Stimulated activated CD4-positive, alpha-beta T cell treated with anti-CD3 and anti-CD28 coated beads, Interleukin-2, amount 100 ng/mL, for 48 hours (primary cell): ENCODE measurements around the gene ACLY.
A peak's percentile ranks its signal among the peaks of the same experiment; 100 is the strongest.

Experiments used
- DNase-seq, 2 donors: peaks; one replicate each; pipeline ENCODE4 v3.0.0-alpha.2; 2020

Gene ACLY

DNA sequence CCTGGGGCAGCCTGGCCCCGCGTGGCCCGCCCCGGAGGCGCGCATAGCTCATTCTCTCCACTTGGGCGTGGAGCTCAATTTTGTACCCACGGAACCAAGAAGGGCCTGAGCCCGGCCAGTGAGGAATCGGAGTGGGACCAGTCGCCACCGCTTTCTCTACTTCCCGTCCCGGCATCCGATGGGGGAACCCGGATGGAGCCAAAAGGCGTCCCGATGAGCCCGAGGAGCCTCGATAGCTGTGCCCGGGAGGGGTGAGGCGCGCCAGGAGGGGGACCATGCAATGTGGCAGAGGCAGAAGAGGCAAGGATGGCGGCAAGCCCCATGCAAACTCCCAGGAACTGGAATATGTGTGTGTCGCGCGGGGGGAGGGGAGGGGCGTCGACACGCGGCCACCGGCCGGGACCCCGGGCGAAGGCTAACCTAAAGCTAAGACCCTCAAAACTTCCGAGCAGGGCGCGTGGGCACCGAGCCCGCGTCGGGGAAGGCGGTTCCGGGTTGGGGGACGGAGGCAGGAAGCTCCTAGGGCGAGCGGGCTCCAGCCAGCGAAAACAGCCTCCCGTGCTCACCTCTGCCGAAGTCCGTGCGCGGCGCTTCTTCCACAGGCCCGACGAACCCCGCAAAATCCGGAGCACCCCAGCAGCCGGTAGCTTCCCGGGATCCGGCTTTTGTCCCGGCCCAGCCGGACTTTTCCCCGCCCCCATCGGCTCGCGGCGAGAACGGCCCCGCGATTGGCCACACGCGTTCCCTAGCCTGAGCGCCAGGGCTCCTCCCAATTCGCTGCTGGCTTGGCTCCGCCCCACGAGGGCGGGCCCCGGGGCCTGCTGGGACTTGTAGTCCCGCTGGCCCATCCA lies at the start of gene ACLY:
Gene ACLY, minus strand, starts transcription at position 638 of the 851 bp plus-strand sequence. CDS start 5,078 bp downstream, outside the sequence.
- DNase-seq, result peak; percentile 94 to 96

DNA sequence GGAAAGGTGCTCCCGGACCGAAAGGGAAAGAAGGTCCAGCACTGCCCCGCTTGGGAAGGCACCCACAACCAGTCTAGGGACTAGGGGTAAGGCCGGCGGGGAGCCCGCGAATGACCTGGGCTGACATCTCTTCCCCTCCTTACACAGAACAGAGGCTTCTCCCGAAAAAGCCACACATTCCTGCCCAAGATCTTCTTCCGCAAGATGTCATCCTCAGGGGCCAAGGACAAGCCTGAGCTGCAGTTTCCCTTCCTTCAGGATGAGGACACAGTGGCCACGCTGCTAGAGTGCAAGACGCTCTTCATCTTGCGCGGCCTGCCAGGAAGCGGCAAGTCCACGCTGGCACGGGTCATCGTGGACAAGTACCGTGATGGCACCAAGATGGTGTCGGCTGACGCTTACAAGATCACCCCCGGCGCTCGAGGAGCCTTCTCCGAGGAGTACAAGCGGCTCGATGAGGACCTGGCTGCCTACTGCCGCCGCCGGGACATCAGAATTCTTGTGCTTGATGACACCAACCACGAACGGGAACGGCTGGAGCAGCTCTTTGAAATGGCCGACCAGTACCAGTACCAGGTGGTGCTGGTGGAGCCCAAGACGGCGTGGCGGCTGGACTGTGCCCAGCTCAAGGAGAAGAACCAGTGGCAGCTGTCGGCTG lies 49.3 kb upstream of the ACLY start:
- no peak for DNase-seq

DNA sequence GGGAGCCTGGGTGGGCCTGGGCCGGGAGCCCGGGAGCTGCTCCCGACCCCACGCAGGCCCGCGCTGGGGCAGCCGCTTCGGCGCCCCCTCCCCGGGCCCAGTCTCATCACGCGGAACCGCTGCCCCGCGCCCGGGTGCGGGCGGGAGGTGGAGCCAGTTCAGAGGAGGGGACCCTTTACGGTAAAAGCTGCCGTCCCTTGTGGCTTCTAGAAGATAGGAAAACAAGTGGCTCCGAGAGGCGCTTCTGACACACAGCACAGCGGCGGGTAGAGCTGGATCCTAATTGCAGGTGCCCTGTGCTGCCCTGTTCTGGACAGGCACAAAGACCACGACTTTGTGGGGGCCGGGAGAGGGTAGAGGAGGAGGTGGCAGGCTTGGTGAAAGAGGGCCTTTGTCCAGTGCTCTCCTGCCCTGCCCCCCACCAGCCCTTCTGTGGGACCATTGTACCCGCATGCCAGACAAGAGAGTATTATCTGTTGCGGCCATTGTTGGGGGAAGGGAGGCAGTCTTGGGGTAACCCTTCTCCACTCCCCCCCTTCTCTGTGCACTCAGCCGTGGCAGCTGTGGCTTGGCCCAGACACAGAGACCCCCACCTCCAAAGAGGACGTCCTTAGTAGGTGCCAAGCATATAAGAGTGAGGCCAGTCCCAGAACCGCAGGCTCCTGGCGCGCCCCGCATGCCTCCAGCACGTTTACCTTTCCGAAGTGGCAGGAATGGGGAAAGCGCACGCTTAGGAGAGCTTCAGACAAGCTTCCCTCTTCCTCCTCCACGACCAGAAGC lies 48.6 kb upstream of the ACLY start:
- peak; percentile 20 to 27 for DNase-seq

DNA sequence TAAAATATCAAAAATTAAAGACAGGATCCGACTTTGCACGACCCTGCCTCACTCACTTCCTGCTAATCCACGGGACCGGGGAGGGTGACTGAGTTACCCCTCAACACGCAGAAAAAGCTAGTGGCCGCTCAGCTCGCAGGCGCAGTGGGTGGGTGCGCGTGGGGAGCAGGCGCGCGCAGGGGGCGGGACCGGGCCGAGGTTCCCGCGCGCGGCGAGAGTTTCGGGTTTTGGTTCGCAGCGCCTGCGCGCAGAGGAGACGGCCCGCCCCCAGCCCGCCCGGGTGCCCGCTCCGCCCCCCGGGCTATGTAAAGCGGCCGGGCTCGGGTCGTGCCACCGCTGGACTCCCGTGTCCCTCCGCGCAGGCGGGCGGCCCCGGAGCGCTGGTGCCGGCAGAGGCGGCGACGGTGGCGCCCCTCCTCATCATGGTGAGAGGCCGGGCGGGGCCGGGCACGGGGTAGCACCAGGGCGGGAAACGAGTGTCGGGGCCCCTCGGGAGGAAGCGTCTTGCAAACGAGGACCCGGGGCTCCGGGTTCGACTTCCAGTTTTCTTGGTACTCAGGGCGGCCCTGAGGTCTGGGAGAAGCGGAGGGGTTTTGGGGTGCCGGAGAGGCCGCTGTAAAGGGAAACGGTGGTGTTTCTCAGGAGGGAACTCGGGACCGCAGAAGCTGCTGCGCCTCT lies 47.9 kb upstream of the ACLY start, which contains the start of gene CNP:
Gene CNP, plus strand, starts transcription at position 333 of the 678 bp plus-strand sequence. Its CDS starts 90 bp downstream, at position 423.
- peak; percentile 87 to 90 for DNase-seq

DNA sequence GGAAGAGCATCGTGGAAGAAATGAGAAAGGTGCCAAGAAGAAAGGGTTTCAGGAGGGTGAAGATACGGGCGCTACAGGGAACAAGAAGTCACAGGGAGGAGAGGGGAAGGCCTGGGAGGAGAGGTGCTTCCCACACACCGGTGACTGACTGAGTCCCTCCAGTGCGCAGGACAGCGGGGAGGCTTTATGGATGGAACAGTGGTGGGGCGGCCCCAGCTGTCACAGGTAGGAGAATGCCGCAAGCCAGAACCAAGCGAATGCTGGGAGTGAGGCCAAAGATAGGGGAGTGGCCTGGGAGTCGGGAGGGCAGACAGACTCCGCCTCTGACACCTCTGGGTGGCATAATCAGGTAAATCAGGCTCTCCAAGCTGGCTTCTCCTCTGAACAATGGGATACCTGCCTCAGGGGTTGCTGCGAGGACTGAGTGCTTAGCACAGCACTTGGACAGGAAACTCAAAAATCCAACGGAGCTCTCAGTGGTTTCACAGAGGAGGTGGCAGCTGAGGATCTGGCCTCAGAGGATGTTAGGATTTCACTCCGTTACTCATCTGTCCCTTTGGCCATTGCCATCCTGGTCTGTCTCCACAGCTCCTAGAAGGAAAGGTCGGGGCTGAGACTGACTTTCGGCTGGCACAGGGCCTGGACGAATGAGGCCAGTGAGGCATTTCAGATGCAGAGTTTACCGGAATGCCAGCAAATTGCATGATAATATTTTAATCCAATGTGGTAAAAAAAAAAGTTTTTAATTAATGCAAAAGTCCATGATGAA lies 47.1 kb upstream of the ACLY start:
- peak; percentile 55 to 62 for DNase-seq

DNA sequence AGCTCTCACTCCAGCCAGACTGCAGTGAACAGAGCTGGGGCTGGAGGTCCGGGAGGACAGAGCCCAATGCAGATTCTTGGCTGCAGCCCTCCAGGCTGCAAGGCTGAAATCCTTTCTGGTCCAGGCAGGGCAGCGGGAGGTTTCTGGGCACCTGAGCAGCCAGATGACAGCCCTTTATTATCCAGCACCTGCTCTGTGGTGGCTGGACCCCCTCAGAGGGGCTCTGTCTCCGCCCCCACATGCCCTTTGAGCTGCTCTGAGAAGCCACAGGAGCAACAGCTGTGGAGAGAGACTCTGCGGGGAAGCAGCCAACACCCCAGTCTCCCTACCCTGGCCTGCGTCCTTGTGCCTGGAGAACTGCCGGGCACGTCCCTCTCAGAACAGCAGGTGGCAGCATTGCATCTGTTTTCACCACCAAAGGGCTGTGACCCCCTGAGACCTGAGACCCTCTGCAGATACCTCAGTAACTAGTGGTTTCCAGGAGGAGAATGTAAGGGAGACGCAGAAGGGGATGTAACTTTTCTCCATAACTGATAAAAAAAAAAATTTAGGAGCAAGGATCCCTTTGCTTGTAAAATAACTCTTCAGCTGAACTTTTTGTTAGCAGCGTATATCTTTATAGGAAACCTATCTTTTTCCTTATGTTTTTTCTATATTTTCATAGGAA lies 44.1 kb upstream of the ACLY start:
- peak; percentile 63 to 74 for DNase-seq

DNA sequence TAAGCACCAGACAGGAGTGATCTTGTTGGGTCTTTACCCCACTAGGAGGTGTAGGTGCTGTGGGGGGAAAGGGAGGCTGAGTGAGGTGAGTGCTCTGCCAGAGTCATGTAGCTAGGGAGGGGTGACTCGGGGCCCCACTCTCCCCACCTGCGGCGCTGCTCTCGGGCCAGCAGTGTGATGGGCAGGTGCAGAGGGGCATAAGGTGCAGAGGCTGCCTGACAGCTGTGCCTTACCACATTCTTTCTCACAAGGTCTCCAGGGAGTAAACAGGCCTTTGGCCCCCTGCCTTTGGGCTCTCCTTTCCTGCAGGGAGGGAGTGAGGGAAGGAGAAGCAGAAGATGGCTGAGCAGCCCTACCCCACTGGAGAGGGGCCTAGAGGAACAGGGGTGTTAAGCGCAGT lies 43.4 kb upstream of the ACLY start:
- no peak for DNase-seq

DNA sequence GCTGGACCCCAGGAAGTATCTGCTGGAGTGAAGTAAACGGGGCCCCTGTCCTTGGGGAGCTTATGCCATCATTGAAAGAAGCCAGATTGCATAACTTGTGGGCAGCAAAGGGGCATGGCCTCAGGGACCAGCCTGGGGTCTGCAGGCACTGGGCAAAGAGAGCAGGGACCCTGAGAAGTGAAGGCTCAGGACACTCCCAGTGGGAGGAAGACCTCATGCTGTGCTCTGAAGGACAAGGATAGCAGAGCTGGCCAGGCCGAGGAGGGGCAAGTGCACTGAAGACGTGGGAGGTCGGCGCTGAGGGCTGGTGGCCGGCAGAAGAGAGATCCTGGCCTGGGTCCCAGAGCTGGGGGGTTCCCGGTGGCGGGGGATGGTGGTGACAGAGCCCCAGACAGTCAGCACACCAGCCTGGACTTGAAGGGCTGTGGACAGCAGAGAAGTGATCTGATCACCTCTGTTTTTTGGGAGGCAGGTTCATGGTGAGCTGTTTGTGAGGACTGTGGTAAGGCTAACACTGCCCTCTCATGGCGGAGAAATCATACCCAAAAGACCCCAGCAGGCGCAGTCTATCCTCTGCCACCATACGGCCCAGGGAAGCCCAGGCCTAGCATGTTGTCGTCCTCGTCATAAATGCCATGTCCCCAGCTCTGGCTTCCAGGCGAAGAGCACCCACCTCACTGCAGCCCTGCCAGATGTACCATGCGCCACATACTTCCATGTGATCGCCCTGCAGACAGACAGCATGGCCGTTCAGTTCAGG lies 40.8 kb upstream of the ACLY start:
- no peak for DNase-seq

DNA sequence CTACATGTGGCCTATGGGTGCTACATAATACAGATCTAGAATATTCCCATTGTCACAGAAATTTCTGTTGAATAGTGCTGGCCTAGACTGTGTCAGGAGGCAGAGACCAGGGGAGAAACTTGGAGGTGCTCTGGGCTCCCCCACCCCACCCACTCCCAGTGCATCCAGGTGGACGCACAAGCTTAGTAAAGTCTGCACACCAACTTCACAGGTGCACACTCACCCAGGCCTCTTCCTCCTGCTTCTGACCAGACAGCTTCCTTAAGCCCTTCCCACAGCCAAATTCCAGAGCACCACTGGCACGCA lies 40.2 kb upstream of the ACLY start:
- DNase-seq, result no peak

DNA sequence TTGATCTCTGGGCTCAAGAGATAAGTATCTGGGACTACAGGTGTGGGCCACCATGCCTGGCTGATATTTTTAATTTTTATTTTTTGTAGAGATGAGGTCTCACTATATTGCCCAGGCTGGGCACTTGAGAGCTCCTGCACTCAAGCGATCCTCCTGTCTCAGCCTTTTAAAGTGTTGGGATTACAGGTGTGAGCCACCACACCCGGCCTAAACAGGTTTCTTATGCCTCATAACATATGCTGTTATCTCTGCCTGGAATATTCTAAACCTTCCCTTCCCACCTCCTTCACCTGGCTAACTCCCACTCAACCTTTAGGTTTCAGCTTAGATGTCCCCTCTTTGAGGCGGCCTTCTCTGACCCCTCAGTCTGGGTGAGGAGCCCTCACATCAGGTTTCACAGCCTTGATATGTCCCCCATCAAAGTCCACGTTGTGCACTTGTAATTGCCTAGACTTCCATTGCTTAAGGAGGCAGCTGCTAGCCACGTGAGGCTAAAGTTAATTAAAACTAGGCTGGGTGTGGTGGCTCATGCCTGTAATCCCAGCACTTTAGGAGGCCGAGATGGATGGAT lies 39.2 kb upstream of the ACLY start:
- no peak for DNase-seq

DNA sequence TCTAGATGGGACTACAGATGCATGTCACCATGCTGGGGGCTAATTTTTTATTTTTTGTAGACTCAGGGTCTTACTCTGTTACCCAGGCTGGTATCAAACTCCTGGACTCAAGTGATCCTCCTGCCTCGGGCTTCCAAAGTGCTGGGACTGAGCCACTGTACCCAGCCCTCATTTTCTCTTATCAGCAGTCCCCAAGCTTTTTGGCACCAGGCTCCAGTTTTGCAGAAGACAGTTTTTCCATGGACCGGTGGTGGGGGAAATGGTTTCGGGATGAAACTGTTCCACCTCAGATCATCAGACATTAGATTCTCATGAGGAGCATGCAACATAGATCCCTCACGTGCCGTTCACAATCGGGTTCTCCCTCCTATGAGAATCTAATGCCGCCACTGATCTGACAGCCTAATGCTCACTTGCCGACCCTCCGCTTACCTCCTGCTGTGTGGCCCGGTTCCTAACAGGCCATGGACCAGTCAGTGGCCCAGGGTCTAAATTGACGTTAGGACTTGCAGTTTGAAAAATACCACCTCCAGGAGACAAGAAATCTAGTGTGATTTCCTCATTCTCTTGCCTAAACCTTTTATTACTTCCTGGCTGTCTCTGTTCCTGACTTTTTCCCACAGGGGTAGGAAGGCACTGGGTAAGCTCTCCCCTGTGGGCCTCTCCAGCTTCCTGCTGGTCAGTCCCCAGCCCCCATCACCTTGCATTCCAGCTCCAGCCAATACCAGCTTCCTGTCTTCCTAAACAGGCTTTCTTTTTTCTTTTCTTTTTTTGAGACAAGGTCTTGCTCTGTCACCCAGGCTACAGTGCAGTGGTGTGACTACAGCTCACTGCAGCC lies 38.5 kb upstream of the ACLY start:
- DNase-seq, result no peak

DNA sequence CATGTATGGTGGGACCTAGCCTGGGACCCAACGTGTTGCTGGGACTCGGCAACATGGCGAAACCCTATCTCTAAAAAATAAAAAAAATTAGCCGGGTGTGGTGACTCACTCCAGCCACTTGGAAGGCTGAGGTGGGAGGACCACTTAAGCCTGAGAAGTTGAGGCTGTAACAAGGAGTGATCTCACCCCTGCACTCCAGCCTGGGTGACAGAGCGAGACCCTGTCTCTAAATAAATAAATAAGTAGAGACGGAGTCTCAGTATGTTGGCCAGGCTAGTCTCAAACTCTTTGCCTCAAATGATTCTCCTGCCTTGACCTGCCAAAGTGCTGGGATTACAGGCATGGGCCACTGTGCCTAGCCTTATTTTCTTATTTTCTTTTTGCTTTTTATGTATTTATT lies 37.8 kb upstream of the ACLY start:
- DNase-seq, result no peak

DNA sequence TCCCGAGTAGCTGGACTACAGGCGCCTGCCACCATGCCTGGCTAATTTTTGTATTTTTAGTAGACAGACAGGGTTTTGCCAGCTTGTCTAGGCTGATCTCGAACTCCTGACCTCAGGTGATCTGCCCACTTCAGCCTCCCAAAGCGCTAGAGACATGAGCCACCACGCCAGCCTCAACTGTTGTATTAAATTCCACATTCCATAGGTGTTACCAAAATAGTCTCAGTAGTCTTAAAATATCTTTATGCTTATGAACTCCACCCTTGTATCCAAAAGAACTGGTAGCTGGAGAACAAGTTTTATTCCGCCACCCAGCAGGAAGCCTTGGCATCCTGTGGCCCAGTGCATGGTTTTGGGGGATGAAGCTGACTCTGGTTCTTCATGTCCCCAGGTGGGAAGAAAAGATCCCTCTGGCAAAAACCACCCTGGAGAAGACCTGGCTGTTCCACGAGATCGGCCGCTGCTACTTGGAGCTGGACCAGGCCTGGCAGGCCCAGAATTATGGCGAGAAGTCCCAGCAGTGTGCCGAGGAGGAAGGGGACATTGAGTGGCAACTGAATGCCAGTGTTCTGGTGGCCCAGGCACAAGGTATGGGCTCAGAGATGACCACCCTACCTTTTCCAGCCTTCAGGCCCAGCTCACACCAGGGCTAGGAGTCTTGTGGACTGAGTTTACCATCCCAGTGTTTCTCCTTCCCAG lies 30.2 kb upstream of the ACLY start:
- no peak for DNase-seq

DNA sequence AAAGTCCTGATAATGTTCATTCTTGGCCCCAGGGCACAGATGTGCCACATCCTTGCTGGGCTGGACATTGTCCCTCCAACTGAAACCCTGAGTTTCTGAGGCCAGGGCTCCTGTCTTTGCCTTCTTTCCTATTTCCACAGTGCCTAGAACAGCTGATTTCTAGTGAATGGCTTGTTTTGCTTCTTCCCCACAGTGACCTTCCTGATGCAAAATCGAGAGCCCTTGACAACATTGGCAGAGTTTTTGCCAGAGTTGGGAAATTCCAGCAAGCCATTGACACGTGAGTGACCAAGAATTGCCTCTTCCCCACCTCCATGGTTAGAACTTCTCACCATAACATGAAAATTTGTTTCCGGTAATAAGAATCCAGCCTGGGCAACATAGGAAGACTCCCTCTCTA lies 26.2 kb upstream of the ACLY start:
- no peak for DNase-seq

DNA sequence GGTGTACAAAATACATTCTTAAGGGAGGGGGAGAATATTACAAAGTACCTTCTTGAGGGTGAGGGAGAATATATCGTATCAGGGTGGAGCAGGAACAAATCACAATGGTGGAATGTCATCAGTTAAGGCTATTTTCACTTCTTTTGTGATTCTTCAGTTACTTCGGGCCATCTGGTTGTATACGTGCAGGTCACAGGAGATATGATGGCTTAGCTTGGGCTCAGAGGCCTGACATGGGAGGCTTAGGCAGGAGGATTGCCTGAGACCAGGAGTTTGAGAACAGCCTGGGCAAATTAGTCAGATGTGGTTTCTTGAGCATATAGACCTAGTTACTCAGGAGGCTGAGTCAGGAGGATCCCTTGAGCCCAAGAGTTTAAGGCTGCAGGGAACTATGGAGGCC lies 24.7 kb upstream of the ACLY start:
- DNase-seq, result no peak

DNA sequence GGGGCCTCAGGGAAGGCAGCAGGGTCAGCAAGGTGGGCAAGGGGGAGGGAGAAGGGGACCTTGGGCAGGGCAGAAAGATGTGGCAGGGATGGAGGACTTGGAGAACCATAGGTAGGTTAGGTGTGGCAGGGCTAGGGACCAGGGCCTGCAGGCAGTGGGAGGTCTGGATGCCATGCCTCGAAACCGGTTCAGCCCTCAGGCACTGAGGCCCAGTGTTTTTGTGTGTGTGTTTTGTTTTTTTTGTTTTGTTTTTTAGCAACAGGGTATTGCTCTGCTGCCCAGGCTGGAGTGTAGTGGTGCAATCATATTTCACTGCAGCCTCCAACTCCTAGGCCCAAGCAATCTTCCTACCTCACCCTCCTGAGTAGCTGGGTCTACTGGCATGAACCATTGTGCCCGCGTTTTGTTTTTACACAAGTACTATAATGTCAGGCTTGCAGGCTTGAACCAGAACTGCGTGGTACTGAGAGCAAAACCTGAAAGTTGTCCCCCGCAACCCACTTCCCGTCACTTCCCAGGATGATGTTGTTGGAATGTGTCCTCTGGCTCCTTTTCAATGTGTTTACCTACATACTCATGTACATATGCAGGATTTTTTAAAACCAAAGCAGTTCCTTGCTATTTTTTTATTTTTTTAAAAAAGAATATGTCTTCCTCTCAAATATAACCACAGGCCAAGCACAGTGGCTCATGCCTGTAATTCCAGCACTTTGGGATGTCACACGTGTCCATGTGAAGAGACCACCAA lies 24.0 kb upstream of the ACLY start:
- DNase-seq, result no peak

DNA sequence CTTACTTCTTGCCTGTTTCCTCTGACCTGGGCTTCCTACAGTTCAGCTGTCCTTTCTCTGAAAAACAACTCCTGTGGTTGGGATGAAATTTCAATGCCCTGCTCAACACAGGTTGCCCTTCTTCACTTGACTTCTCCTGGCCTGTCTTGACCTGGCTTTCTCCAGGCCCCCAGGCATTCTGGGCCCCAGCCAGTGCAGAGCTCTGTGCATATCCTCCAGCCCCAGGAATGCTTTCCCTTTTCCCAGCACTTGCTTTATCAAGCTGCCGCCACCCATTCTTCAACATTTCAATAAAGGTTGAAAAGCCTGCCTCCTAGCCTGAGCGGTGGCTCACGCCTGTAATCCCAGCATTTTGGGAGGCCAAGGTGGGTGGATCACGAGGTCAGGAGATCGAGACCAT lies 22.4 kb upstream of the ACLY start:
- DNase-seq, result no peak

DNA sequence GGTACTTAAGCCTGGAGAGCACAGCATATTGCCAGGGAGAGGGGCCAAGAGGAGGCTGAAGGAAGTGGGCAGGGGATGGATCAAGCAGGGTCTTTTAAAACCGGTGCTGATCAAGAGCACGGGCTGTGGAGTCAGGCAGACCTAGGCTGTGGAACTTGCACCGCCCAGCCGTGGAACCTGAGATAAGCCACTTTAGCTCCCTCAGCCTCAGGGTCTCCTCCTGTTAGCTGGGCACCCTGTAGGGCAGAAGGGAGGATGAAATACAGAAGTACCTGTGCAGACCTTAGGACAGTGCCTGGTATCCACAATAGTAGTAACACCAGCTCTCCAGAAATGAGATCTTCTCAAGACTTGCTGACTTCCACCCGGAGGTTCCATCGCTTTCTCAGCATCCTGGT lies 20.9 kb upstream of the ACLY start:
- no peak for DNase-seq
